Middle frontal gyrus (tissue), 1 donor: ENCODE data around the gene KRTAP4-3.
"Not testable (repeated sequence)": the region's sequence is repeated elsewhere in the genome, so short reads cannot be mapped to it uniquely, and the experiment has no call there.

Source experiments
- DNase-seq: peaks from one replicate; pipeline ENCODE4 v3.0.0-alpha.2; 2015; ENCODE audit warnings: low spot score; ENCODE audit errors: extremely low spot score

The KRTAP4-3 gene

DNA sequence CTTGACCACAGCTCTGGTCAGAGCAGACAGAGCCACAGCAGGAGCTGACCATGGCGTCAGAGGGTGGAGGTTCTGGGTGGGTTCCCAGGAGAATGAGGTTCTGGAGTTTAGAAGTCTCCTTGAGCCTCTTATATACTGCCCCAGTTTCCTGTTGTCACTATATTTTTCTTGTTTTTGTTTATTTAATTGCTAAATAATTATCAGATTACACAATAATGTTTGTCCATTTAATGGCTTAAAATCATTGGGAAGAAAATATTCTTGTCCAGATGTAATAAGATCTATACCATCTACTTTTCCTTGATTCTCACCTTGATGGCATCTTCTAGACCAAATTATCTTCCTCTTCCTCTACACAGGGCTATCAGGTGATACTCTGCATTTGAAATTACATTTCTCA, at the start of gene KRTAP4-3:
TSS of gene KRTAP4-3 (minus strand) at position 101 of the 400 bp plus-strand sequence. CDS start at position 52, 49 bp downstream.
- no peak for DNase-seq

DNA sequence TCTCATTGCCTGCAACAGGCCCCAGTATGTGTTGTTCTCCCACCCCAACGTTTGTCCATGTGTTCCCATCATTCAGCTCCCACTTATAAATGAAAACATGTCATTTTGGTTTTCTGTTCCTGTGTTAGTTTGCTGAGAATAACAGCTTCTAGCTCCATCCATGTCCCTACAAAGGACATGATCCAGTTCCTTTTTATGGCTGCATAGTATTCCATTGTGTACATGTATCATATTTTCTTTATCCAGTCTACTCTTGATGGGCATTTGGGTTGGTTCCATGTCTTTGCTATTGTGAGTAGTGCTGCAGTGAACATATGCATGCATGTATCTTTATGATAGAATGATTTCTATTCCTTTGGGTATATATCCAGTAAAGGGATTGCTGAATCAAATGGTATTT, 47.7 kb upstream of the KRTAP4-3 start:
- no peak for DNase-seq

DNA sequence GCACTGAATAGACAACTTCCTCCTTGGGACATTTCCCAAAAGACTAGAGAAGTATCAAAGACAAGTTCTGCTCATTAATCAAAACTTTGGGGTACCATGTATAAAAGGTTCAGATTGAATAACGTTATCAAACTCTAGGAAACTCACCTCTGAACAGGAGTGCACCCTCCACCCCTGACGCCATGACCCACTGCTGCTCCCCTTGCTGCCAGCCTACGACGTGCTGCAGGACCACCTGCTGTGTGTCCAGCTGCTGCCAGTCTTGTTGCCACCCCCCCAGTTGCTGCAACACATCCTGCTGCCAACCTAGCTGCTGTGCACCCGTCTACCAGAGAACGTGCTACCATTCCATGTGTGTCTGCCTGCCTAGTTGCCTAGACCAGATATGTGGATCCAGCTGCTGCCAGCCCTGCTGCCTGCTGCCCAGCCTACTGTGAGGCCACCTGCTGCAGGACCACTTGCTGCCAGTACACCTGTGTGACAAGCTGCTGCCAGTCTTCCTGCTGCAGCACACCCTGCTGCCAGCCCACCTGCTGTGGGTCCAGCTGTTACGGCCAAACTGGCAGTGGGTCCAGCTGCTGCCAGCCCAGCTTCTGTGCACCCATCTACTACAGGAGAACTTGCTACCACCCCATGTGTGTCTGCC, 44.6 kb upstream of the KRTAP4-3 start:
- DNase-seq, result no peak

DNA sequence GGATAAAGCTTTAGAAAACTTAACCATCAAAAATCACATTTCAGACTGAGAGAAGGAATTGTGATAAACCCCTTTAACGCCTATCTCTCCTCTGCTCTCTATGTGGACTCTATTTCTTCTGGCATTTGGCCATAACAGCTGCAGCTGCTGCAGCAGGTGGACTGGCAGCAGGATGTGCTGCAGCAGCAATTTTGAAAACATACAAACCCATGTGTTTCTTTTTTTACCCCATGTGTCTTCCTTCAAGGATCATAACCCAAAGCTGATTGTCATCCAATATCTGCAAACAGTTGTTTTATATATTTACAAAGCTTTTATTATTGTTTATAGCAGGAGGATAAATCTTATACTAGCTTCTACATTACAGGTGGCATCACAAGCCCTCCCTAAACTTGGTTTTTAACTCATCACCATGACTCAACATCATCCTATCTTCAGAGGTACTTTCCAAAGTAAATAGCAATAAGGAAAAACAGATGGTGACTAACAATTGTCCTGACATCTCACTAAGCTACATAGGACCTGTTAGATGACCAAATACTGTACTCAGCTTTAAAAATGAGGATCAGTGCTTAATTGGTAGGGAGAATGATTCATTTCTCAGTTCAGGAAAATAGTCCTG, 43.9 kb upstream of the KRTAP4-3 start:
- DNase-seq, result no peak

DNA sequence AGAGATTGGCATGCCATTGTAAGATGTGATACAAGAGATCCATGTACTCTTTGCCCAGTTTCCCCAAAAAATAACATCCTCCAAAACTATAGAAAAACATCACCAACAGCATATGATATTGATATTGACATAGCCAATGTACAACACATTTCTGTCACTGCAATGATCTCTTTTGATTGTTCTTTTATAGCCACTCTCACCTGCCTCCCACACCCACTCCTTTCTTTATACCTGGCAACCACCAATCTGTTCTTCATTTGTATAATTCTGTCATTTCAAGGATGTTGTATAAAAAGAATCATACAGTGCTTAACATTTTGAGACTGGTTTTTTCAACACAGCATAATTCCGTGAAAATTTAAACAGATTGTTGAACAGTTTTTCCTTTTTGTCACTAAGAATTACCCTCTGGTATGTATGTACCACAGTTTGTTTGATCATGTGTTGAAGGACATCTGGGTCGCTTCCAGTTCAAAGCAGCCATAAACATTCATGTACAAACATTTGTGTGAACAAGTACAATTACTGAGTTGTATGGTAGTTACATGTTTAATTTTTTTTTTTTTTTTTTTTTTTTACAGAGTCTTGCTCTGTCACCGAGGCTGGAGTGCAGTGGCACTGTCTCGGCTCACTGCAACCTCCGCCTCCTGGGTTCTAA, 31.5 kb upstream of the KRTAP4-3 start:
- no peak for DNase-seq

DNA sequence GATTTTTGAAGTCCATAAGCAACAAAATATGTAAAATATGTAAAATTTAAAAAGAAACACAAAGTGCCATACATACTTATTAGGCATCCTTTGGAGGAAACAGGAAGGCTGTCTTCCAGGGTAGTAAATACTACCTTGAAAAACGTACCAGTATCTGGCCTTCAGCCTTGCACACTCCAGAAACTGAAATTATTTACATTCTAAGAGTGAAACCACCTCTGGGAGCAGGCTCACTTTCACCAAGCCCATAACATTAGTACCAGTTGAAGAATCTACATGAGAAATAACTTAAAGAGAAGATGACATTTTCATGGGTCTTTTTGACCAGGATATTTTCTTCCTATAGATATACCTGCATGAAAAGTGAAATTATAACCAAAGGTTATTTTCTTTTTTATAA, 28.0 kb upstream of the KRTAP4-3 start:
- no peak for DNase-seq

DNA sequence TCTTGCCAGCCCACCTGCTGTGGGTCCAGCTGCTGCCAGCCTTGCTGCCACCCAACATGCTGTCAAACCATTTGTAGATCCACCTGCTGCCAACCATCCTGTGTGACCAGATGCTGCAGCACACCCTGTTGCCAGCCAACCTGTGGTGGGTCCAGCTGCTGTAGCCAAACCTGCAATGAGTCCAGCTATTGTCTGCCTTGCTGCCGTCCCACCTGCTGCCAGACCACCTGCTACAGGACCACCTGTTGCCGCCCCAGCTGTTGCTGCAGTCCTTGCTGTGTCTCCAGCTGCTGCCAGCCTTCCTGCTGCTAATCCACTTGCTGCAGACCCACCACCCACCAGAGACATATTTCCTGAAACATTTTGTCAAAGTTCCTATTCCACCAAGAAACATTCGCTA, 22.3 kb upstream of the KRTAP4-3 start:
- no peak for DNase-seq

DNA sequence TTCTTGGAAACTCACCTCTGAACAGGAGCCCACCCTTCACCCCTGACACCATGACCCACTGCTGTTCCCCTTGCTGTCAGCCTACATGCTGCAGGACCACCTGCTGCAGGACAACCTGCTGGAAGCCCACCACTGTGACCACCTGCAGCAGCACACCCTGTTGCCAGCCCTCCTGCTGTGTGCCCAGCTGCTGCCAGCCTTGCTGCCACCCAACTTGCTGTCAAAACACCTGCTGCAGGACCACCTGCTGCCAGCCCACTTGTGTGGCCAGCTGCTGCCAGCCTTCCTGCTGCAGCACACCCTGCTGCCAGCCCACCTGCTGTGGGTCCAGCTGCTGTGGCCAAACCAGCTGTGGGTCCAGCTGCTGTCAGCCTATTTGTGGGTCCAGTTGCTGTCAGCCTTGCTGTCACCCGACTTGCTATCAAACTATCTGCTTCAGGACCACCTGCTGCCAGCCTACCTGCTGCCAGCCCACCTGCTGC, 21.9 kb upstream of the KRTAP4-3 start, which contains the start of gene KRTAP9-1:
TSS of gene KRTAP9-1 (plus strand) at position 51 of the 482 bp plus-strand sequence. CDS start at position 51, 0 bp downstream.
- DNase-seq, result not testable (repeated sequence)

DNA sequence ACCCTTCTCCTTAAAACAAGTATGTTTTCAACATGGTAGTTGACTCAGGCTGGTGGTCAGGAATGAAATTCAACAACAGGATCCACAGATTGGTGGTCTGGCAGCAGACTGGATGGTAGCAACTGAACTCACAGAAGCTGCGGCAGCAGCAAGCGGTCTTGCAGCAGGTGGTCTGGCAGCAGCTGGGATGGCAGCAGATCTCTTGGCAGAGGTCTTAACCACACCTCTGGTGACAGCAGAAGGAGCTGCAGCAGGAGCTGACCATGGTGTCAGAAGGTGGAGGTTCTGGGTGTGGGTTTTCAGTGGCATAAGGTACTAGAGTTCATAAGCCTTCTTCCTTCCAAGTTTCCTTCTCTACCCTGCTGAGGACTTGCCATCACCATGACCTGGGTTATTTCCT, 18.9 kb upstream of the KRTAP4-3 start:
- DNase-seq, result no peak

DNA sequence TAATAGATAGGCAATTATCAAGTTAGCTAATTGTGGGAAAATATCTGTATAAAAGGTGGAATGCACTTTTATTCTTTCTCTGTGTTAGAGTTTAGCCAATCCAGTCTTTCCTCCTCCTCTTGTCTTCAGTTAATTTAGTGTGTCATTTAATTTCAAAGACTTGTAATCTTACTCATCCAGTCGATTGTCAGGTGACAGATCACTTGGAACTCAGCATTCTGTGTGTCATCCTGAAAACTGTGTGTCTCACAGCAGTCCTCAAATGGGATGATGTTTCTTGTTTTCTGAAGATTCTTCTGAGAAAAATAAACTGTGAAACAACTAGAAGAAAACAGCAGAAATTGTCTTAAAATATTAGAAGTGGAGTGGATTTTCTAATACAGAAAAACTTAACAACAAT, 17.0 kb upstream of the KRTAP4-3 start:
- no peak for DNase-seq

DNA sequence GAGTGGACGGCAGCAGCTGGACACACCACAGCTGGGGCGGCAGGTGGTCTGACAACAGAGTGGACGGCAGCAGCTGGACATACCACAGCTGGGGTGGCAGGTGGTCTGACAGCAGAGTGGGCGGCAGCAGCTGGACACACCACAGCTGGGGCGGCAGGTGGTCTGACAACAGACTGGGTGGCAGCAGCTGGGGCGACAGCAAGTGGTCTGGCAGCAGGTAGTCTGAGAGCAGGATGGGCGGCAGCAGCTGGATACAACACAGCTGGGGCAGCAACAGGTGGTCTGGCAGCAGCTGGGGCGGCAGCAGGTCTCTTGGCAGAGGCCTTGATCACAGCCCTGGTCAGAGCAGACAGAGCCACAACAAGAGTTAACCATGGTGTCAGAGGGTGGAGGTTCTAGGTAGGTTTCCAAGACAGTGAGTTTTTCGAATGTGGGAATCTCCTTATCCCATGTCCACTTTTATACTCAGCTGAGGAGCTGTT, 16.5 kb upstream of the KRTAP4-3 start, which contains the start of gene KRTAP4-1:
TSS of gene KRTAP4-1 (minus strand) at position 432 of the 482 bp plus-strand sequence. CDS start at position 375, 57 bp downstream.
- DNase-seq, result no peak

DNA sequence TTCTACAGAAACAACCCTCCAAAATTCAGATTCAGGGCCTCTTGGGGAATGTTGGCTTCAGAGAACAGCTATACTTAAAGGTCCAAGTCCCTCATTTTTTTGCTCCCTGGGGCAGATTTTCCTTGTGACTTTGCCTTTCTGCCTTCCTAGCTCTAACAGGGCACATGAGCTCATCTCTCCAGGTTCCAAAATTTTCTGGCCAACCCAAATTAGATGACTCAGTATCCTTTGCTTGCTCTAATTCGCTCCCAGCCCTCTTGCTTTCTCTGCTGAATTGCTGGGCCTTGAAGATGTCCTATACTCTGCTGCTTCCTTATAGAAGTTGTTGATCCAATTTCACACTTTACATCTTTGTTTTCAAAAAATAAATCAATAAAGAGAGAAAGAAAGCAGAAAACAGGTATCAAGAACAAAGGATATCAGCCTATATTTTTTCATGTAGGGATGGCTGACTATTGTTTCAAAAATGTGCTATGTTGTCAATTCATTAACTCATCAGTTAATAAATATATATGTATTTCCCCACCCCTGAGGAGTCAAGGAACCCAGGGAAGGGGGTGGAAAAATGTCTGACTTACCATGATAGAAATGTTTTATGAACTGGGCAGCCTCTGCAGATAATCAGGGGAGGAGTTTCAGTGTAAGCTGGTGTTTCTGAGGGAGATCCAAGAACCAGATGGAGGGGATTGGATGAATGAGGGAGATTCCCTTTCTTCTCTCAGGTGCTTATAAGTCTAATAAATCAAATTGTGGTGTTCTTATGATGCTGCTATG, 11.0 kb upstream of the KRTAP4-3 start:
- DNase-seq, result no peak

DNA sequence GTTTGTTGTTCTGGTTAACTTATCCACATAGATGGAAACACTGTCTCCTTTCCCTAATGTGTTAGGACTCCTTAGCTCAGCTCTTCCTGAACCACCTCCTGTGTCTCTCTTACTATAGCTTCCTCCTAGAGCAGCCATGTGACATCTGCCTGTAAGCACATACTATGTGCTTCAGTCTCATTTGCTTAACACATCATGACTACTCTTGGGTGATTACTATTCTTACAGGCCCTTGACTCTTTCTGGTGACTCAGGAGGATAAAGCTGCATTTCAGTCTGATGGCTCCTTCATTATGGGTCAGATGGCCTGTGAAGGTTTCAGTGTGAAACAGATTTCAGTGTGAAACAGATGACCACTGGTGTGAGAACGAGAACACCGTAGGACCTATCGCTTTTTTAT, 10.3 kb upstream of the KRTAP4-3 start:
- no peak for DNase-seq

DNA sequence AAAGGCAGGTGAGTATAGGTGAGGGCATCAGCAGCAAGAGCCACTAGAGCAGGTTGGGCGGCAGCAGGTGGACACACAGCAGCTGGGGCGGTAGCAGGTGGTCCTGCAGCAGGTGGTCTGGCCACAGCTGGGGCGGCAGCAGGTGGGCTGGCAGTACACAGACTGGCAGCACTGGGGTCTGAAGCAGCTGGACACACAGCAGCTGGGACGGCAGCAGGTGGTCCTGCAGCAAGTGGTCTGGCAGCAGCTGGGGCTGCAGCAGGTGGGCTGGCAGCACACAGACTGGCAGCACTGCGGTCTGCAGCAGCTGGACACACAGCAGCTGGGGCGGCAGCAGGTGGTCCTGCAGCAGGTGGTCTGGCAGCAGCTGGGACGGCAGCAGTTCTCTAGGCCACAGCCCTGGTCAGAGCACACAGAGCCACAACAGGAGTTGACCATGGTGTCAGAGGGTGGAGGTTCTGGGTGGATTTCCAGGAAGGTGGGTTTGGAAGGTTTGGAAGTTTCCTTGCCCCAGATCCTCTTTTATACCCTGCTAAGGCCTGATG, 9.8 kb upstream of the KRTAP4-3 start, which contains the start of gene KRTAP4-2:
TSS of gene KRTAP4-2 (minus strand) at position 495 of the 545 bp plus-strand sequence. CDS start at position 438, 57 bp downstream.
- no peak for DNase-seq

DNA sequence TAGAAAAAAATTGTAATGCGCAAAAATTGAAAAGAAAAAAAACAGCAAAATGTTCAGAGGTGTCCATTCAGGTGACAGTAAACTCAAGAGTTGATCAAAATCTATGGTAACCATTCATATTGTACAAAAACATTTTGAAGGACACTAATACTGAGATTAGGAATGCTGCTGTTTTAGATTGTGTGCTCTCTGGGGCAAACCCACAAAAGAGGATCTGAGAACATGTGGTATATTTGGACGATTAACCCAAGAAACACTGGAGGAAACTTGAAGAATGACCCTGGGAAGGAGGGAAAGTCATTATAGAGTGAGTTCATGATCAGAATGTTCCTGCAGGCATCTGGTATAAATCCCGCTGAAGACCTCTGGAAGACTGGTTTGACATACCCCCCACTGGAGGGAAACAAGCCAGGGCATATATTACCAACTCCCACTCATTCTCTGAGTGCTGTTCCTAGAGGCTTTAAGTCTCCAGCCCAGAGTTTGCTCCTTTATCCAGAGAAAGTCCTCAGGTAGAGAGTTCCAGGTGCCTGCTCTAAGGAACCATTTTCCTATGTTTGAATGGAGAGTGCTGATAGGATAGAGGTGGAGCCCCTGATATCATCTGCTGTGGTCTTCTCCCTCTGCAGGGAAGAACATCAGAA, 8.8 kb upstream of the KRTAP4-3 start:
- no peak for DNase-seq

DNA sequence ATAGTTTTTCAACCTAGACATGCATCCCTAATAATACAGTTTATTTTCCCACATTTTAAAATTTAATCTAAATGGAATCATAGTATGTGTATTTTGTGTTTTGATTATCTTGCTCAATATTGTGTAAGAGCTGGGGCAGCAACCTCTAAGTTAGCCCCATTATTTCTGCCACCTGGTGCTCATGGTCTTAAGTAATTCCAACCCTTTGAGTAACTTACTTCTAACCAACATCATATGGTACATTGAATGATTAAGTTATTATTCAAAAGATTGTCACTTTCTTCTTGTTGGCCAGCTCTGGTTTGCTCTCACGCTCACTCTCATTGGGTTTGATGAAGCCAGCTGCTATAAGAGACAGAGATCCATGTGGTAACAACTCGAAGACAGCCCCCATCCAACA, 3.9 kb upstream of the KRTAP4-3 start:
- no peak for DNase-seq

DNA sequence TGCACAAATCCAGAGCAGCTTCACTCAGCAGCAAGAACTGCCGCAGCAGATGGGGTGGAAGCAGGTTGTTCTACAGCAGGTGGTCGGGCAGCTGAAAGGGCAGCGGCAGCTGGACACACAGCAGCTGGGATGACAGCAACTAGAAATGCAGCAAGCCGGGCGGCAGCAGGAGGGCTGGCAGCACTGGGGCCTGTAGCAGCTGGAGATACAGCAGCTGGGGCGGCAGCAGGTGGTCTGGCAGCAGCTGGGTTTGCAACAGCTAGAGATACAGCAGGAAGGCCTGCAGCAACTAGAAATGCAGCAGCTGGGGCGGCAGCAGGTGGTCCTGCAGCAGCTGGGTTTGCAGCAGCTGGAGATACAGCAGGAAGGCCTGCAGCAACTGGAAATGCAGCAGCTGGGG, 460 bp downstream of the KRTAP4-3 start:
- no peak for DNase-seq

DNA sequence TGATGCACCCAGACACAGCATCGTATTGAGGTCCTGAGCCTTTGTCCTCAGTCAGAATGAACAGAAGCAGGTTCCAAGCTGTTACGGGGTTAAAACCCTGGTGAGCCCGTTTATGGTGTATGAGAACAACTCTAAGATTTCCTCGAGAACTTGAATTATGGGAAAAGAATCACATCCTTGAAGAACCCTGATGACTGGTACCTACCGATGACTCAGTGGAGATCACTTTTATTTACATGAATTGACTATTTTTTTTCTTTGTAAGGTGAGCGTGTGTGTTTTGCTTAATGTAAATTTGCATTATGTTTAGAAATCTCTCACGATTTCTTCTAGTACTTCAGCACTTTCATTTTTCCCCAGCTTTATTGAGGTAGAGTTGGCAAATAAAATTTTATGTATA, 4.2 kb downstream of the KRTAP4-3 start:
- no peak for DNase-seq

DNA sequence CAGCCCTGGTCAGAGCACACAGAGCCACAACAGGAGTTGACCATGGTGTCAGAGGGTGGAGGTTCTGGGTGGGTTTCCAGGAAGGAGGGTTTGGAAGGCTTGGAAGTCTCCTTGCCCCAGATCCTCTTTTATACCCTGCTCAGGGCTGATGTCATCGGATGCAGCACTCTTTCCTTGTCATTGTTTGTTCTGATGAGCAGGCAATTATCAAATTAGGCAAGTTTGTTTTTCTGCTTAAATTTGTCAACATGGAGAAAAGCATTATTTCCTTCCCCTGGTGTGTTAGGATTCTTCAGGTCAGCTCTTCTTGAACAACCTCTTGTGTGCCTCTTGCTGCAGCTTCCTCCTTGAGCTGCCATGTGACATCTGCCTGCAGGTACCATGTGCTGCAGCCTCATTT, 7.4 kb downstream of the KRTAP4-3 start, which contains the start of gene KRTAP4-4:
TSS of gene KRTAP4-4 (minus strand) at position 101 of the 400 bp plus-strand sequence. CDS start at position 44, 57 bp downstream.
- no peak for DNase-seq

DNA sequence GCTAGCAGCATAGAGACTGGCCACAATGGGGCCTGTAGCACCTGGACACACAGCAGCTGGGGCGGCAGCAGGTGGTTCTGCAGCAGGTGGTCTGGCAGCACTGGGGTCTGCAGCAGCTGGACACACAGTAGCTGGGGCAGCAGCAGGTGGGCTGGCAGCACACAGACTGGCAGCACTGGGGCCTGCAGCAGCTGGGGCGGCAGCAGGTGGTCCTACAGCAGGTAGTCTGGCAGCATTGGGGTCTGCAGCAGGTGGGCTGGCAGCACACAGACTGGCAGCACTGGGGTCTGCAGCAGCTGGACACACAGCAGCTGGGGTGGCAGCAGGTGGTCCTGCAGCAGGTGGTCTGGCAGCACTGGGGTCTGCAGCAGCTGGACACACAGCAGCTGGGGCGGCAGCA, 7.8 kb downstream of the KRTAP4-3 start:
- DNase-seq, result not testable (repeated sequence)
